Esophagus muscularis mucosa (tissue), 4 donors: ENCODE data around the gene AGAP9.
"Not testable (repeated sequence)": the region's sequence is repeated elsewhere in the genome, so short reads cannot be mapped to it uniquely, and the experiment has no call there.

Experiments used
- EP300 ChIP-seq: sonication (generic); formaldehyde crosslinking; IDR thresholded peaks from one replicate; pipeline ENCODE4 v1.6.1; 2017; ENCODE audit warnings: antibody characterized with exemption
- POLR2A ChIP-seq: fragments of 450-650 bp; IDR thresholded peaks from one replicate; pipeline ENCODE4 v1.6.1; 2017; ENCODE audit warnings: antibody characterized with exemption, moderate library complexity, mild to moderate bottlenecking, low read depth
- POLR2AphosphoS5 ChIP-seq, 2 donors: sonication (generic); formaldehyde crosslinking; IDR thresholded peaks; one replicate each; pipeline ENCODE4 v1.6.1; 2017; ENCODE audit warnings: antibody characterized with exemption in 2 of 2
- TF ChIP-seq, protein P1 (sequence below), 3 experiments: fragments of 200-600 bp in 2 of 3; fragments of 450-650 bp in 1 of 3; sonication (generic) in 2 of 3; IDR thresholded peaks; one replicate each; pipeline ENCODE4 v1.5.1; 2017 to 2019; ENCODE audit warnings: antibody characterized with exemption in 3 of 3, mild to moderate bottlenecking in 2 of 3, moderate library complexity in 1 of 3

DNA sequence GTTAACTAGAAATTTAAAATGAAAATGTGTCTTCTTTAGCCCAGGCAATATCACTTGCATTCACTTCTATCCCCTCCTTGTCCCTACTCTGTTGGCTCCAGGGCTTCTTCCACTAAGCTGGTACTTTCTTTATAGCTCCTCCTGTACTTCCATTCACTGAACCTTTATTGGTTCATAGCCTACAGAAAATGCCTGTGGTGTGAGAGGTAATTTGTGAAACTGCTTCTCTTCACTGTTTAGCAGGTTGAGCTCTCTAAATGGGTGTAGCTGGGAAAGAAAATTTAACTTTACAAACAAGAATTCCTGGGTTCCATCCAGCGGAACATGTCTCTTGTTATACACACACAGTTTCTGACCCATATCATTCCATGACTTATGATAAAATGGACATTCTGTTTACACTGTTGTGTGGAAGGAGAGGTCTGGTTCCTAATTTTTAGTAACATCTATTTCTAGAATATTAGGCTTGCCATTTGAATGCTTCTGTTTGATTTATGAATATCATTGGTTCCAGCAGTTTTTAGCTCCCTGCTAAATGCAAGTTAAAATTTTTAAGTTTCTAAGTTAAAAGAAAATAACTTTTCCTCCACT, 36.4 kb upstream of the AGAP9 start:
- TF ChIP-seq, protein P1, sequence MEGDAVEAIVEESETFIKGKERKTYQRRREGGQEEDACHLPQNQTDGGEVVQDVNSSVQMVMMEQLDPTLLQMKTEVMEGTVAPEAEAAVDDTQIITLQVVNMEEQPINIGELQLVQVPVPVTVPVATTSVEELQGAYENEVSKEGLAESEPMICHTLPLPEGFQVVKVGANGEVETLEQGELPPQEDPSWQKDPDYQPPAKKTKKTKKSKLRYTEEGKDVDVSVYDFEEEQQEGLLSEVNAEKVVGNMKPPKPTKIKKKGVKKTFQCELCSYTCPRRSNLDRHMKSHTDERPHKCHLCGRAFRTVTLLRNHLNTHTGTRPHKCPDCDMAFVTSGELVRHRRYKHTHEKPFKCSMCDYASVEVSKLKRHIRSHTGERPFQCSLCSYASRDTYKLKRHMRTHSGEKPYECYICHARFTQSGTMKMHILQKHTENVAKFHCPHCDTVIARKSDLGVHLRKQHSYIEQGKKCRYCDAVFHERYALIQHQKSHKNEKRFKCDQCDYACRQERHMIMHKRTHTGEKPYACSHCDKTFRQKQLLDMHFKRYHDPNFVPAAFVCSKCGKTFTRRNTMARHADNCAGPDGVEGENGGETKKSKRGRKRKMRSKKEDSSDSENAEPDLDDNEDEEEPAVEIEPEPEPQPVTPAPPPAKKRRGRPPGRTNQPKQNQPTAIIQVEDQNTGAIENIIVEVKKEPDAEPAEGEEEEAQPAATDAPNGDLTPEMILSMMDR (IDR thresholded peaks at IDR 0.05) = not testable (repeated sequence)
- TF ChIP-seq POLR2A; EP300; POLR2AphosphoS5 (IDR thresholded peaks at IDR 0.05): not testable (repeated sequence)
